Spleen (tissue), 11 donors: ENCODE results near the gene DLGAP3. TPM values are rescaled to one million over a fixed set of nuclear protein-coding genes. Genes with fewer than 3 reads are reported as not detected.

Experiments
- DNase-seq: peaks from one replicate; pipeline ENCODE4 v3.0.0-alpha.2; 2020
- H3K27ac ChIP-seq, 8 donors: fragments of 200-600 bp; sonication (generic) in 7 of 8; 1 replicate in 4 of 8; 2 replicates in 4 of 8; pipeline versions ENCODE4 v1.5.0 to v1.8.0; 2016 to 2021; ENCODE audit warnings: inconsistent platforms in 4 of 8, mild to moderate bottlenecking in 4 of 8, moderate library complexity in 1 of 8
- H3K27me3 ChIP-seq, 7 donors: fragments of 200-600 bp; sonication (generic) in 6 of 7; replicated peaks in 1 of 7; 1 replicate in 4 of 7; 2 replicates in 3 of 7; pipeline versions ENCODE4 v1.5.0 to v1.8.0; 2016 to 2021; ENCODE audit warnings: inconsistent platforms in 3 of 7, mild to moderate bottlenecking in 1 of 7
- H3K36me3 ChIP-seq, 6 donors: fragments of 200-600 bp; sonication (generic) in 5 of 6; 1 replicate in 4 of 6; 2 replicates in 2 of 6; pipeline versions ENCODE4 v1.5.0 to v1.8.0; 2016 to 2021; ENCODE audit warnings: inconsistent platforms in 2 of 6
- H3K4me1 ChIP-seq, 6 donors: fragments of 200-600 bp; sonication (generic) in 5 of 6; 1 replicate in 3 of 6; 2 replicates in 3 of 6; pipeline versions ENCODE4 v1.5.0 to v1.8.0; 2016 to 2021; ENCODE audit warnings: inconsistent platforms in 3 of 6
- H3K4me3 ChIP-seq, 8 donors: fragments of 200-600 bp; sonication (generic) in 7 of 8; 1 replicate in 4 of 8; 2 replicates in 4 of 8; pipeline versions ENCODE4 v1.5.0 to v1.8.0; 2016 to 2021; ENCODE audit warnings: inconsistent platforms in 4 of 8, mild to moderate bottlenecking in 4 of 8, moderate library complexity in 2 of 8
- H3K9me3 ChIP-seq, 8 donors: fragments of 200-600 bp; sonication (generic) in 7 of 8; 1 replicate in 4 of 8; 2 replicates in 4 of 8; pipeline versions ENCODE4 v1.5.0 to v1.8.0; 2016 to 2021; ENCODE audit warnings: inconsistent platforms in 4 of 8
- CTCF ChIP-seq, 11 experiments: fragments of 200-600 bp in 7 of 11; fragments of 450-650 bp in 4 of 11; sonication (generic) in 4 of 11; IDR thresholded peaks in 8 of 11; conservative IDR thresholded peaks in 3 of 11; 1 replicate in 7 of 11; 2 replicates in 4 of 11; pipeline versions ENCODE4 v1.4.0 to v1.8.0; 2016 to 2021; ENCODE audit warnings: antibody characterized with exemption in 11 of 11, inconsistent platforms in 4 of 11, mild to moderate bottlenecking in 1 of 11
- POLR2A ChIP-seq, 3 donors: fragments of 450-650 bp; IDR thresholded peaks; one replicate each; pipeline ENCODE4 v1.5.1; 2017; ENCODE audit warnings: antibody characterized with exemption in 3 of 3, mild to moderate bottlenecking in 1 of 3
- POLR2AphosphoS5 ChIP-seq, 3 donors: sonication (generic); formaldehyde crosslinking; IDR thresholded peaks; one replicate each; pipeline ENCODE4 v1.5.1; 2017; ENCODE audit warnings: antibody characterized with exemption in 3 of 3
- WGBS, 5 donors: extraction: QIAGEN DNeasy Blood & Tissue Kit in 3 of 5; methylation state at CpG; one replicate each; pipeline versions ENCODE4 v1.1.5 to v1.1.7; 2013 to 2018; 5-methylcytosine and 5-hydroxymethylcytosine counted together
- intact Hi-C: fragments of 100-400 bp; cut with DNase I; formaldehyde crosslinking; loops from one replicate; pipeline ENCODE4 v1.15.0; 2023; ENCODE audit warnings: low total_unique reads
- polyA plus RNA-seq, 3 donors: library from polyadenylated mRNA; stranded (reverse); fragments of 200-250 nt; gene quantifications; one replicate each; pipeline ENCODE4 v1.2.1, GENCODE V29; 2013
- total RNA-seq, 7 donors: library from RNA; depleted of rRNA in 3 of 7; stranded (reverse); fragments of >200 nt in 3 of 7; fragmentation: NEBNext Ultra II Directional in 4 of 7; extraction: Animal tissue kit (Norgen Biotek cat#: 25700) in 4 of 7; gene quantifications; one replicate each; pipeline versions ENCODE4 v1.1.0 to v1.2.1, GENCODE V29; 2016 to 2021
- donor health status: healthy with polysubstance abuse.
- donor health status: DM: no; HTN: no; CAD: no; lungs with moderate emphysema.
- donor health status: DM: no; HTN: no; CAD: no.
- donor health status: Bipolar disorder and iron deficiency.
- donor health status: healthy.
- donor health status: DM: no; HTN: no; CAD: no.
- donor health status: DM: yes; HTN: yes; CAD: no.

Gene DLGAP3
- total and polyA plus RNA-seq, 10 donors, result 0.54 to 4.3 (median 1.9) TPM

DNA sequence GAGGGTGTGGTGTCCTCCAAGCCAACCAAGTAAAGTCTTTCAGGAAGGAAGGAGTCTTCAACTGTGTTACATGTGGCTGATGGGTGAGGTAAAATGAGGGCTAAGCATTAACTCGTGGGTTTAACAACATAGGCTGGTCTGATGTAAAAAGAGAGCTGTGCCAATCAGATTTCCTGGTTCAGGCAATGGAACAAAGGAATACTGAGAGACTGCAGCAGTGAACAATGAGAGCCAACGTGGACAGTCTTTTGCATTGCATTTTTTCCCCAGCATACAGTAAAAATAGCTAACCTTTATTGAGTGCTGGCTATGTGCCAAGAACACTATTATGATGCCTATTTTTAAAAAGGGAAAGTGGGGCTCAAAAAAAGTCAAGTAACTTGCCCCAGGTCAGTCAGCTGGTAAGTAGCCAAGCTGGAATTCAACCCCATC is 31.1 kb downstream of the DLGAP3 start:
- TF ChIP-seq CTCF (IDR thresholded peaks at IDR 0.05 in 8 of 11, conservative IDR thresholded peaks at IDR 0.05 in 3 of 11) (no peak), POLR2A (IDR thresholded peaks at IDR 0.05) (no peak), POLR2AphosphoS5 (IDR thresholded peaks at IDR 0.05) (no peak)
- no peak for DNase-seq
- Histone ChIP-seq H3K36me3 (no peaks in the 10 kb centered on the region), H3K9me3 (peaks cover 0 to 9% (median 7%) of the 10 kb centered on the region in 8 donors), H3K27me3 (peaks cover 0 to 10% (median 0%) of the 10 kb centered on the region in 7 donors), H3K27ac (no peak overlapping the region), H3K4me3 (no peak overlapping the region), H3K4me1 (no peaks in the 10 kb centered on the region)
- WGBS, 5 donors, result 14 to 32% (median 17%) methylated on average over 2 of the region's 2 CpGs
- intact Hi-C loops, result no loop called here

DNA sequence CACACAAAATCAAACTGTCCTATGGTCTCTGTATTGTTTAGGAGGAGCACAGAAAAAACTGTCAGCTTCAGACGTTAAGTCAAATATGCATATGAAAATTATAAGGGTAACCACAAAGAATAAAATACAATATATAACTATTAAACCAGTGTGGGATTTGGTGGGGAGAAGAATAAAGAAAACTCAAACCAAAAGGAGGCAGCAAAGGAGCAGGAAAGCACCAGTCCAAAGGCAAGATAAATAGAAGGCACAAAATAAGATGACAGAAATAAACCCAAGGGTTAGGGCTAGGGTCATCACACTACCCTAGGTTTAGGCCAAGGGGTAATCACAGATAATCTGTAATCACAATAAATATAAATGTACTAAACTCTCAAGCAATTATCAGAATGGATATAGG is 32.8 kb downstream of the DLGAP3 start:
- no peak for TF ChIP-seq CTCF (IDR thresholded peaks at IDR 0.05 in 8 of 11, conservative IDR thresholded peaks at IDR 0.05 in 3 of 11)
- TF ChIP-seq POLR2AphosphoS5 (IDR thresholded peaks at IDR 0.05), result no peak
- TF ChIP-seq POLR2A (IDR thresholded peaks at IDR 0.05), result no peak
- 35 to 66% (median 61%) methylated on average over 1 of the region's 1 CpG for WGBS, 5 donors
- Histone ChIP-seq H3K36me3 (no peaks in the 10 kb centered on the region), H3K27me3 (peaks cover 0 to 10% (median 0%) of the 10 kb centered on the region in 7 donors), H3K27ac (no peak overlapping the region), H3K9me3 (peaks cover 0 to 25% (median 23%) of the 10 kb centered on the region in 8 donors), H3K4me1 (no peaks in the 10 kb centered on the region), H3K4me3 (no peak overlapping the region)
- no peak for DNase-seq
- intact Hi-C loops, result no loop called here

DNA sequence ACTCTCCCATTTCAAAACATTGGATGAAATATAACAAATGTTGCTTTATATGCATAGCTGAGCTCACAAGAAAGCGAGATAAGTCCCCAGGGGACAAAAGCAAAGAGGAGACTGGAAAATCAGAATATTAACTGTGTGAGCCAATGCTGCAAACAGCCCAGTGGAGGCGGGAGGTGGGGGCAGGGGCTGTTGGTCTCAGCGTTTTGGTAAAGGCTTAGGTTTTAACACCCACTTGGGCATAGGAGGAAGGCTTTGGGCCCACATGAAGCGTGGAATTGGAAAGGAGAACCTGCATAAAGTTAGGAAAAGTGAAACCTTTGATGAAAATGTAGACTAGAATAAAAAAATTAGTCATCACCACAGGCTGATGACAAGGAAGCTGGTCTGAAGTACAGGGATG is 39.7 kb downstream of the DLGAP3 start:
- Histone ChIP-seq H3K36me3 (no peaks in the 10 kb centered on the region), H3K9me3 (peaks cover 0 to 31% (median 26%) of the 10 kb centered on the region in 8 donors), H3K27me3 (peaks cover 4 to 47% (median 19%) of the 10 kb centered on the region in 7 donors), H3K4me3 (no peak overlapping the region), H3K27ac (no peak overlapping the region), H3K4me1 (peaks cover 0 to 16% (median 13%) of the 10 kb centered on the region in 6 donors)
- DNase-seq, result no peak
- intact Hi-C loops, result no loop called here
- no peak for TF ChIP-seq CTCF (IDR thresholded peaks at IDR 0.05 in 8 of 11, conservative IDR thresholded peaks at IDR 0.05 in 3 of 11)
- no peak for TF ChIP-seq POLR2A (IDR thresholded peaks at IDR 0.05)
- TF ChIP-seq POLR2AphosphoS5 (IDR thresholded peaks at IDR 0.05), result no peak
- WGBS, 5 donors, result 59 to 79% (median 69%) methylated on average over 4 of the region's 4 CpGs

DNA sequence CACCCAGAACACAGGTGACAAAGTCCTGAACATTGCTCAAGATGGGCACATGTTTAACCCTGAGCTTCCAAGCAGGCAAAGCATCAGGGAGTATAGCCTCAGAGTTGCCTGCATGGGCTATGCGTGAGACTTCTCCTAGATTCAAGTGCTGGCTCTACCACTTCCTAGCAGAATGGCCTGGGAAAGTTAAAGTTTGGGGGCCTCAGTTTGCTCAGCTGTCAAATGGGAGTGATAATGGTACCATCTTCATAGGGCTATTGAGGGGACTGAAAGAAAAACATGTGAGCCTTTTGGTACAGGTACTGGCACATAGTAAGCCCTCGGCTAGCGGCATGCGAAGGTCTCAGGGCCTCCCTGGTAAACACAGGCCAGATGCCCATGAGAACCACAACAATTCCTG is 41.9 kb downstream of the DLGAP3 start:
- Histone ChIP-seq H3K4me1 (peaks cover 0 to 16% (median 13%) of the 10 kb centered on the region in 6 donors), H3K4me3 (no peak overlapping the region), H3K9me3 (peaks cover 0 to 16% (median 13%) of the 10 kb centered on the region in 8 donors), H3K36me3 (no peaks in the 10 kb centered on the region), H3K27me3 (peaks cover 4 to 64% (median 21%) of the 10 kb centered on the region in 7 donors), H3K27ac (no peak overlapping the region)
- 92 to 97% (median 95%) methylated on average over 4 of the region's 4 CpGs for WGBS, 5 donors
- no peak for TF ChIP-seq POLR2AphosphoS5 (IDR thresholded peaks at IDR 0.05)
- no peak for DNase-seq
- intact Hi-C loops, result no loop called here
